B cell (primary cell): Measurements from ENCODE around the gene ADGRV1.

Experiments used
- EZH2 ChIP-seq: IDR thresholded peaks from 2 replicates; pipeline ENCODE4 v1.6.1; 2012; ENCODE audit warnings: borderline replicate concordance, low read depth, mild to moderate bottlenecking, moderate library complexity, low read length; ENCODE audit not compliant: insufficient read depth, poor library complexity, severe bottlenecking
- TF ChIP-seq, protein P1 (sequence below): fragments of 200-600 bp; IDR thresholded peaks from one replicate; pipeline ENCODE4 v1.8.0; 2022; ENCODE audit warnings: antibody characterized with exemption, mild to moderate bottlenecking

DNA sequence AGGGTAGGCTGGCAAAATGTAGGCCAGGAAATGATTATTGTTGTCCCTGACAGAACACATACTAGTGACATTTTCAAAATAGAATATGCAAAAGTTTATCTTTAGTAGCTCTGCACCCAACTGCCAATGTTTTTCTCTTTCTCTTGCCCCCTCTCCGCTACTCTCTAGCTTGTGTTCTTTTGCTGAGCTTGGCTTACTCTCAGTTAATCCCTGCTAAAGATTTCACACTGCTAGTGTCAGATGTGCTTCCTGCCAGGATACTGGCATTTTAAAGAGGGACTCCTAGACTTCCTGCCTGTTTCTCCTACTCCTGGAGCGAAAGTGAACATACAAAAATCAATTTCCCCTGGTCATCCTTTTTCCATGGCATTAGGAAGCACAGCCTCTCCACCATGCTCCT, 564.1 kb downstream of the ADGRV1 start:
- TF ChIP-seq, protein P1, sequence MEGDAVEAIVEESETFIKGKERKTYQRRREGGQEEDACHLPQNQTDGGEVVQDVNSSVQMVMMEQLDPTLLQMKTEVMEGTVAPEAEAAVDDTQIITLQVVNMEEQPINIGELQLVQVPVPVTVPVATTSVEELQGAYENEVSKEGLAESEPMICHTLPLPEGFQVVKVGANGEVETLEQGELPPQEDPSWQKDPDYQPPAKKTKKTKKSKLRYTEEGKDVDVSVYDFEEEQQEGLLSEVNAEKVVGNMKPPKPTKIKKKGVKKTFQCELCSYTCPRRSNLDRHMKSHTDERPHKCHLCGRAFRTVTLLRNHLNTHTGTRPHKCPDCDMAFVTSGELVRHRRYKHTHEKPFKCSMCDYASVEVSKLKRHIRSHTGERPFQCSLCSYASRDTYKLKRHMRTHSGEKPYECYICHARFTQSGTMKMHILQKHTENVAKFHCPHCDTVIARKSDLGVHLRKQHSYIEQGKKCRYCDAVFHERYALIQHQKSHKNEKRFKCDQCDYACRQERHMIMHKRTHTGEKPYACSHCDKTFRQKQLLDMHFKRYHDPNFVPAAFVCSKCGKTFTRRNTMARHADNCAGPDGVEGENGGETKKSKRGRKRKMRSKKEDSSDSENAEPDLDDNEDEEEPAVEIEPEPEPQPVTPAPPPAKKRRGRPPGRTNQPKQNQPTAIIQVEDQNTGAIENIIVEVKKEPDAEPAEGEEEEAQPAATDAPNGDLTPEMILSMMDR: no peak
- TF ChIP-seq EZH2: no peak
